GM18526 (cell line): ENCODE measurements around the gene PIGP.

Experiments used
- POLR2A ChIP-seq: IDR thresholded peaks from 3 replicates; pipeline ENCODE4 v1.6.1; 2011; ENCODE audit not compliant: insufficient read length; ENCODE audit errors: extremely low read depth

PIGP gene

DNA sequence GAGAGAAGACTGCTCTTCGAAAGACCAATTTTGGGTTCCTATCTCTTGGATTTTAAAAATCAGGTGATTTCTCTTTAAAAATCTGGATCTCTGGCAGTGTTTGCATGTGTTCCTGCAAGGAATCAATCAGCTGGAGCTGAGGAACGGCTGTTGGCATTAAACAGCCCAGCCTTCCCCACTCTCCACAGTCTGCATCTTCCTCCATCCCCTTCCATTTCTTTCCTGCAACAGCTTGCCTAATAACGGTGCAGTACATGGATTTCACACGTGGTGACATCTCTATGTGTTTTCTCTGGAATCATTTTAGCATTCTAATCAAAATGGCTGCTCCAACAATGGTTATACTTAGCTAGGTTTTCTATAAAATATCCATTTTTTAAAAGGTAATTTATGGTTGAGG, 46.4 kb downstream of the PIGP start:
- no peak for TF ChIP-seq POLR2A

GRCh38 chr21:37017951-37018679, 54.8 kb downstream of the PIGP start:
- TF ChIP-seq POLR2A: no peak
